Caco-2 (cell line): Measurements from ENCODE around the gene MAP2K2. TPM values are rescaled to one million over a fixed set of nuclear protein-coding genes. Genes with fewer than 3 reads are reported as not detected.

Source experiments
- BruUV-seq: library from RNA; stranded (reverse); fragments of 400-500 nt; replicated peaks from 2 replicates; lab custom pipeline; 2021; lab: Mats Ljungman, UMichigan
- CTCF ChIA-PET: fragments of 300-600 bp; sonication (Branson Sonifier 250); formaldehyde crosslinking; loops from one replicate; lab custom pipeline; 2022; ENCODE audit warnings: antibody characterized with exemption; lab: Charles Lee
- POLR2A ChIA-PET: fragments of 300-600 bp; sonication (Branson Sonifier 250); formaldehyde crosslinking; loops from one replicate; lab custom pipeline; 2022; ENCODE audit warnings: antibody characterized with exemption; lab: Charles Lee
- DNase-seq, 2 experiments: peaks; one replicate each; pipeline versions ENCODE4 v3.0.0 to v3.0.0-alpha.2; 2020 to 2022
- H3K27me3 ChIP-seq: replicated peaks from 2 replicates; pipeline ENCODE4 v1.6.0; 2011; ENCODE audit warnings: low read length; ENCODE audit not compliant: control insufficient read depth, insufficient read depth
- H3K36me3 ChIP-seq: 2 replicates; pipeline ENCODE4 v1.5.1; 2011; ENCODE audit warnings: low read length; ENCODE audit not compliant: control insufficient read depth, insufficient read depth
- H3K4me1 ChIP-seq: fragments of 250-450 bp; sonication (Bioruptor Pico); 2 replicates; pipeline ENCODE4 v1.5.1; 2020; ENCODE audit warnings: mild to moderate bottlenecking
- H3K4me3 ChIP-seq: 2 replicates; pipeline ENCODE4 v1.5.1; 2011; ENCODE audit warnings: low read depth, mild to moderate bottlenecking, control low read depth, low read length
- H3K9me3 ChIP-seq: fragments of 250-450 bp; sonication (Bioruptor Pico); 2 replicates; pipeline ENCODE4 v1.5.1; 2020; ENCODE audit warnings: mild to moderate bottlenecking, moderate library complexity
- H3K27ac Mint-ChIP-seq: one replicate; pipeline ENCODE4 v1.8.0; 2022; ENCODE audit warnings: mixed read lengths; ENCODE audit not compliant: unreplicated experiment
- H3K27me3 Mint-ChIP-seq: one replicate; pipeline ENCODE4 v1.8.0; 2022; ENCODE audit warnings: mixed read lengths; ENCODE audit not compliant: insufficient read depth, unreplicated experiment
- H3K36me3 Mint-ChIP-seq: one replicate; pipeline ENCODE4 v1.8.0; 2022; ENCODE audit warnings: mild to moderate bottlenecking, mixed read lengths; ENCODE audit not compliant: insufficient read depth, unreplicated experiment
- H3K4me1 Mint-ChIP-seq: one replicate; pipeline ENCODE4 v1.8.0; 2022; ENCODE audit warnings: low read depth, mixed read lengths; ENCODE audit not compliant: unreplicated experiment
- H3K4me3 Mint-ChIP-seq: one replicate; pipeline ENCODE4 v1.8.0; 2022; ENCODE audit warnings: mild to moderate bottlenecking, moderate library complexity, mixed read lengths; ENCODE audit not compliant: unreplicated experiment
- H3K9me3 Mint-ChIP-seq: one replicate; pipeline ENCODE4 v1.8.0; 2022; ENCODE audit warnings: mixed read lengths; ENCODE audit not compliant: unreplicated experiment
- CTCF ChIP-seq, 2 experiments: fragments of 200-600 bp in 1 of 2; IDR thresholded peaks; 1 replicate in 1 of 2; 2 replicates in 1 of 2; pipeline versions ENCODE4 v1.5.1 to v1.8.0; 2011 to 2022; ENCODE audit warnings: antibody characterized with exemption in 1 of 2, control low read depth in 1 of 2, inconsistent platforms in 1 of 2, low read depth in 1 of 2, low read length in 1 of 2, mild to moderate bottlenecking in 1 of 2, moderate library complexity in 1 of 2; ENCODE audit not compliant: insufficient read depth in 1 of 2, severe bottlenecking in 1 of 2, unreplicated experiment in 1 of 2
- intact Hi-C: fragments of 100-400 bp; cut with micrococcal nuclease; formaldehyde crosslinking; loops from one replicate; pipeline ENCODE4 v1.10.0; 2022; ENCODE audit not compliant: unreplicated experiment
- total RNA-seq: library from RNA; stranded (reverse); gene quantifications from 2 replicates; pipeline ENCODE4 v1.2.3, GENCODE V29; 2022

Gene MAP2K2
- total RNA-seq, 1 experiment from 2014 or later, result 149 TPM

GRCh38 chr19:4053423-4054324 is 70.2 kb downstream of the MAP2K2 start:
- H3K4me1 ChIP-seq, result peaks cover 7% of the 10 kb centered on the region; the same call in 1 of the 2 replicates
- no peak for DNase-seq
- intact Hi-C loops, result no loop called here
- BruUV-seq, result no TSS peak
- no peaks in the 10 kb centered on the region for H3K9me3 ChIP-seq
- ChIA-PET POLR2A (no interaction called here), CTCF (no interaction called here)
- H3K4me3 ChIP-seq, result no peak overlapping the region
- Mint-ChIP-seq H3K27ac (no peak overlapping the region), H3K9me3 (no peaks in the 10 kb centered on the region), H3K27me3 (no peaks in the 10 kb centered on the region), H3K36me3 (peaks cover 85% of the 10 kb centered on the region), H3K4me3 (no peak overlapping the region), H3K4me1 (no peaks in the 10 kb centered on the region)
- TF ChIP-seq CTCF (IDR thresholded peaks at IDR 0.05; ENCODE audit: insufficient read depth in 1 of 2, low read depth in 1 of 2, low read length in 1 of 2, severe bottlenecking in 1 of 2, unreplicated experiment in 1 of 2), result no peak
- H3K36me3 ChIP-seq, result peaks cover 3% of the 10 kb centered on the region
- no peaks in the 10 kb centered on the region for H3K27me3 ChIP-seq

- H3K36me3 Mint-ChIP-seq, result peaks cover 85% of the 10 kb centered on the region
- DNase-seq, result no peak
- no peak overlapping the region for H3K4me3 ChIP-seq
- POLR2A ChIA-PET, result no interaction called here
- BruUV-seq, result no TSS peak
- CTCF ChIA-PET, result no interaction called here
- intact Hi-C loops, result no loop called here
- no peaks in the 10 kb centered on the region for H3K4me1 Mint-ChIP-seq
- TF ChIP-seq CTCF (IDR thresholded peaks at IDR 0.05; ENCODE audit: insufficient read depth in 1 of 2, low read depth in 1 of 2, low read length in 1 of 2, severe bottlenecking in 1 of 2, unreplicated experiment in 1 of 2), result no peak
- no peaks in the 10 kb centered on the region for H3K9me3 ChIP-seq
- H3K27me3 ChIP-seq, result no peaks in the 10 kb centered on the region
- no peak overlapping the region for H3K4me3 Mint-ChIP-seq
- H3K9me3 Mint-ChIP-seq, result no peaks in the 10 kb centered on the region
- H3K27me3 Mint-ChIP-seq, result no peaks in the 10 kb centered on the region
- H3K36me3 ChIP-seq, result peaks cover 3% of the 10 kb centered on the region
- H3K27ac Mint-ChIP-seq, result no peak overlapping the region
- peaks cover 4% of the 10 kb centered on the region; the same call in 1 of the 2 replicates for H3K4me1 ChIP-seq
Observed at GRCh38 chr19:4052993-4053422, 70.9 kb downstream of the MAP2K2 start.

- no peaks in the 10 kb centered on the region for H3K27me3 ChIP-seq
- H3K4me1 ChIP-seq, result peaks cover 4% of the 10 kb centered on the region; the same call in 1 of the 2 replicates
- H3K4me3 ChIP-seq, result no peak overlapping the region
- H3K9me3 ChIP-seq, result no peaks in the 10 kb centered on the region
- Mint-ChIP-seq H3K9me3 (no peaks in the 10 kb centered on the region), H3K4me1 (no peaks in the 10 kb centered on the region), H3K27me3 (no peaks in the 10 kb centered on the region), H3K27ac (no peak overlapping the region), H3K4me3 (no peak overlapping the region), H3K36me3 (peaks cover 80% of the 10 kb centered on the region)
- no TSS peak for BruUV-seq
- DNase-seq, result peak in 1 of 2 experiments; percentile 73
- ChIA-PET POLR2A (no interaction called here), CTCF (interaction anchor here (0.6 kb wide), 1 partner anchor 156 kb away, joined by 4 read pairs; no protein-coding TSS in a partner anchor)
- intact Hi-C loops, result no loop called here
- no peak for TF ChIP-seq CTCF (IDR thresholded peaks at IDR 0.05; ENCODE audit: insufficient read depth in 1 of 2, low read depth in 1 of 2, low read length in 1 of 2, severe bottlenecking in 1 of 2, unreplicated experiment in 1 of 2)
- peaks cover 3% of the 10 kb centered on the region for H3K36me3 ChIP-seq
Observed at GRCh38 chr19:4052114-4052992, 71.6 kb downstream of the MAP2K2 start.
